Neural cell (in vitro differentiated cells): ENCODE measurements around the gene GPER1. TPM values are rescaled to one million over a fixed set of nuclear protein-coding genes. Genes with fewer than 3 reads are reported as not detected.

Experiments
- H2AFZ ChIP-seq: fragments of 200-600, 300-800 bp; sonication (generic), shearing (Covaris generic); 2 replicates; pipeline ENCODE4 v1.6.0; 2014; ENCODE audit warnings: low read depth, mild to moderate bottlenecking, antibody characterized with exemption, low read length, moderate library complexity
- H3F3A ChIP-seq: fragments of 200-600 bp; shearing (Covaris generic); 2 replicates; pipeline ENCODE4 v1.6.1; 2016; ENCODE audit warnings: mild to moderate bottlenecking, moderate library complexity, mixed read lengths, antibody characterized with exemption, low read length; ENCODE audit not compliant: insufficient read depth, poor library complexity, severe bottlenecking
- H3K27ac ChIP-seq: fragments of 200-600, 300-800 bp; sonication (generic), shearing (Covaris generic); 2 replicates; pipeline ENCODE4 v1.5.1; 2014; ENCODE audit warnings: mild to moderate bottlenecking, low read length, moderate library complexity
- H3K27me3 ChIP-seq: fragments of 300-800, 200-600 bp; sonication (generic), shearing (Covaris generic); 2 replicates; pipeline ENCODE4 v1.6.0; 2014; ENCODE audit warnings: mild to moderate bottlenecking, low read depth, low read length, moderate library complexity; ENCODE audit not compliant: insufficient read depth
- H3K36me3 ChIP-seq: fragments of 300-800, 200-600 bp; sonication (generic), shearing (Covaris generic); 2 replicates; pipeline ENCODE4 v1.5.1; 2014; ENCODE audit warnings: mild to moderate bottlenecking, antibody characterized with exemption, low read length, moderate library complexity; ENCODE audit not compliant: insufficient read depth
- H3K4me2 ChIP-seq: fragments of 300-800, 200-600 bp; sonication (generic), shearing (Covaris generic); 2 replicates; pipeline ENCODE4 v1.6.0; 2014; ENCODE audit warnings: mild to moderate bottlenecking, low read length
- H3K4me3 ChIP-seq: fragments of 300-800, 200-600 bp; sonication (generic), shearing (Covaris generic); 2 replicates; pipeline ENCODE4 v1.5.1; 2014; ENCODE audit warnings: mild to moderate bottlenecking, low read length, moderate library complexity
- H3K79me2 ChIP-seq: fragments of 200-600 bp; shearing (Covaris generic); replicated peaks from 2 replicates; pipeline ENCODE4 v1.6.0; 2014; ENCODE audit warnings: mild to moderate bottlenecking, low read length, moderate library complexity; ENCODE audit not compliant: insufficient read depth
- H3K9ac ChIP-seq: fragments of 300-800, 200-600 bp; sonication (generic), shearing (Covaris generic); 2 replicates; pipeline ENCODE4 v1.6.1; 2016; ENCODE audit warnings: mild to moderate bottlenecking, low read length, mixed read lengths
- H3K9me2 ChIP-seq: fragments of 200-600 bp; shearing (Covaris generic); 2 replicates; pipeline ENCODE4 v1.6.1; 2016; ENCODE audit warnings: mild to moderate bottlenecking, low read length, mixed read lengths; ENCODE audit not compliant: insufficient read depth
- H3K9me3 ChIP-seq: fragments of 200-600, 300-800 bp; sonication (generic), shearing (Covaris generic); 2 replicates; pipeline ENCODE4 v1.6.1; 2016; ENCODE audit warnings: mild to moderate bottlenecking, mixed run types, low read length, moderate library complexity, mixed read lengths
- H4K20me1 ChIP-seq: fragments of 200-600 bp; shearing (Covaris generic); 2 replicates; pipeline ENCODE4 v1.6.1; 2016; ENCODE audit warnings: mild to moderate bottlenecking, mixed run types; ENCODE audit not compliant: insufficient read depth
- EP300 ChIP-seq: fragments of 450-650 bp; conservative IDR thresholded peaks from 2 replicates; pipeline ENCODE4 v1.6.1; 2014; ENCODE audit warnings: antibody characterized with exemption, mild to moderate bottlenecking, moderate library complexity; ENCODE audit not compliant: poor library complexity, severe bottlenecking
- EZH2 ChIP-seq: fragments of 200-600, 300-800 bp; shearing (Covaris generic), sonication (generic); IDR thresholded peaks from 2 replicates; pipeline ENCODE4 v1.6.1; 2014; ENCODE audit warnings: antibody characterized with exemption, low read length, borderline replicate concordance, mild to moderate bottlenecking; ENCODE audit not compliant: insufficient read depth, poor library complexity, severe bottlenecking
- MXI1 ChIP-seq: fragments of 450-650 bp; conservative IDR thresholded peaks from 2 replicates; pipeline ENCODE4 v1.6.1; 2014; ENCODE audit warnings: antibody characterized with exemption, mild to moderate bottlenecking; ENCODE audit not compliant: poor library complexity, severe bottlenecking
- POLR2AphosphoS5 ChIP-seq: IDR thresholded peaks from 2 replicates; pipeline ENCODE4 v1.6.1; 2012
- RAD21 ChIP-seq: fragments of 450-650 bp; conservative IDR thresholded peaks from 2 replicates; pipeline ENCODE4 v1.6.1; 2014; ENCODE audit warnings: antibody characterized with exemption, mild to moderate bottlenecking, moderate library complexity
- SMC3 ChIP-seq: fragments of 450-650 bp; conservative IDR thresholded peaks from 2 replicates; pipeline ENCODE4 v1.6.1; 2014; ENCODE audit warnings: antibody characterized with exemption, mild to moderate bottlenecking, moderate library complexity; ENCODE audit not compliant: poor library complexity
- TAF1 ChIP-seq: IDR thresholded peaks from 2 replicates; pipeline ENCODE4 v1.6.1; 2012; ENCODE audit warnings: low read depth
- polyA plus RNA-seq: library from polyadenylated mRNA; depleted of rRNA; stranded (reverse); fragments of >200 nt; gene quantifications from 2 replicates; pipeline ENCODE4 v1.2.3, GENCODE V29; 2014
- TF ChIP-seq, protein P1 (sequence below): fragments of 450-650 bp; IDR thresholded peaks from 2 replicates; pipeline ENCODE4 v1.5.1; 2014; ENCODE audit warnings: antibody characterized with exemption, mild to moderate bottlenecking, moderate library complexity; ENCODE audit not compliant: poor library complexity, severe bottlenecking
- TF ChIP-seq, protein P2 (sequence below): IDR thresholded peaks from 2 replicates; pipeline ENCODE4 v1.6.1; 2012; ENCODE audit warnings: borderline replicate concordance

The GPER1 gene
- polyA plus RNA-seq, 1 donor from 2014 or later, result not detected

DNA sequence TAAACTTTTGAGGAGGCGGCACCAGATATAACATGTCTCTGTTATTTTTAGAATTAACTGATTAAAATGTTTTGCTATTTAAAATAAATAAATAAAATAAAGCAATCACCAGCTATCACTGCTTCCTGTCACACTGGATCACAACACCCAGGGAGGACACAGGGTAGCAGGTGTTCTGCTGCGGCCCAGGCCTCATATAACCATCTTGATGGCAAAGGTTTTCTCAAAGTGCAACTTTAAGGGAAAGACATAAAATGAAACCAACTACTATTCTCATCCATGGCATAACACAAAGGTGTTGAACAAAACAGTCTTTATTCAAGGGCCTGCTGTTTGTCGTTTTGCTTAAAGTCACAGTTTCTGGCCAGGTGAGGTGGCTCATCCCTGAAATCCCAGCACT is 23.2 kb downstream of the GPER1 start:
- TF ChIP-seq POLR2AphosphoS5 (no peak), TAF1 (no peak), MXI1 (no peak), SMC3 (no peak), EZH2 (no peak), RAD21 (no peak), EP300 (no peak)
- TF ChIP-seq, protein P1, sequence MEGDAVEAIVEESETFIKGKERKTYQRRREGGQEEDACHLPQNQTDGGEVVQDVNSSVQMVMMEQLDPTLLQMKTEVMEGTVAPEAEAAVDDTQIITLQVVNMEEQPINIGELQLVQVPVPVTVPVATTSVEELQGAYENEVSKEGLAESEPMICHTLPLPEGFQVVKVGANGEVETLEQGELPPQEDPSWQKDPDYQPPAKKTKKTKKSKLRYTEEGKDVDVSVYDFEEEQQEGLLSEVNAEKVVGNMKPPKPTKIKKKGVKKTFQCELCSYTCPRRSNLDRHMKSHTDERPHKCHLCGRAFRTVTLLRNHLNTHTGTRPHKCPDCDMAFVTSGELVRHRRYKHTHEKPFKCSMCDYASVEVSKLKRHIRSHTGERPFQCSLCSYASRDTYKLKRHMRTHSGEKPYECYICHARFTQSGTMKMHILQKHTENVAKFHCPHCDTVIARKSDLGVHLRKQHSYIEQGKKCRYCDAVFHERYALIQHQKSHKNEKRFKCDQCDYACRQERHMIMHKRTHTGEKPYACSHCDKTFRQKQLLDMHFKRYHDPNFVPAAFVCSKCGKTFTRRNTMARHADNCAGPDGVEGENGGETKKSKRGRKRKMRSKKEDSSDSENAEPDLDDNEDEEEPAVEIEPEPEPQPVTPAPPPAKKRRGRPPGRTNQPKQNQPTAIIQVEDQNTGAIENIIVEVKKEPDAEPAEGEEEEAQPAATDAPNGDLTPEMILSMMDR, result no peak
- TF ChIP-seq, protein P2, sequence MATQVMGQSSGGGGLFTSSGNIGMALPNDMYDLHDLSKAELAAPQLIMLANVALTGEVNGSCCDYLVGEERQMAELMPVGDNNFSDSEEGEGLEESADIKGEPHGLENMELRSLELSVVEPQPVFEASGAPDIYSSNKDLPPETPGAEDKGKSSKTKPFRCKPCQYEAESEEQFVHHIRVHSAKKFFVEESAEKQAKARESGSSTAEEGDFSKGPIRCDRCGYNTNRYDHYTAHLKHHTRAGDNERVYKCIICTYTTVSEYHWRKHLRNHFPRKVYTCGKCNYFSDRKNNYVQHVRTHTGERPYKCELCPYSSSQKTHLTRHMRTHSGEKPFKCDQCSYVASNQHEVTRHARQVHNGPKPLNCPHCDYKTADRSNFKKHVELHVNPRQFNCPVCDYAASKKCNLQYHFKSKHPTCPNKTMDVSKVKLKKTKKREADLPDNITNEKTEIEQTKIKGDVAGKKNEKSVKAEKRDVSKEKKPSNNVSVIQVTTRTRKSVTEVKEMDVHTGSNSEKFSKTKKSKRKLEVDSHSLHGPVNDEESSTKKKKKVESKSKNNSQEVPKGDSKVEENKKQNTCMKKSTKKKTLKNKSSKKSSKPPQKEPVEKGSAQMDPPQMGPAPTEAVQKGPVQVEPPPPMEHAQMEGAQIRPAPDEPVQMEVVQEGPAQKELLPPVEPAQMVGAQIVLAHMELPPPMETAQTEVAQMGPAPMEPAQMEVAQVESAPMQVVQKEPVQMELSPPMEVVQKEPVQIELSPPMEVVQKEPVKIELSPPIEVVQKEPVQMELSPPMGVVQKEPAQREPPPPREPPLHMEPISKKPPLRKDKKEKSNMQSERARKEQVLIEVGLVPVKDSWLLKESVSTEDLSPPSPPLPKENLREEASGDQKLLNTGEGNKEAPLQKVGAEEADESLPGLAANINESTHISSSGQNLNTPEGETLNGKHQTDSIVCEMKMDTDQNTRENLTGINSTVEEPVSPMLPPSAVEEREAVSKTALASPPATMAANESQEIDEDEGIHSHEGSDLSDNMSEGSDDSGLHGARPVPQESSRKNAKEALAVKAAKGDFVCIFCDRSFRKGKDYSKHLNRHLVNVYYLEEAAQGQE, result no peak
- no peak overlapping the region for H3K27ac ChIP-seq

GRCh38 chr7:1112109-1112508 is 24.2 kb downstream of the GPER1 start:
- Histone ChIP-seq H3K79me2 (no peaks in the 10 kb centered on the region), H3K9me2 (no peaks in the 10 kb centered on the region), H3K9ac (no peak overlapping the region), H3K4me3 (no peak overlapping the region), H3F3A (no peaks in the 10 kb centered on the region), H3K36me3 (no peaks in the 10 kb centered on the region), H3K4me2 (no peak overlapping the region), H3K9me3 (no peaks in the 10 kb centered on the region), H3K27ac (no peak overlapping the region), H3K27me3 (no peaks in the 10 kb centered on the region), H2AFZ (no peak overlapping the region), H4K20me1 (no peaks in the 10 kb centered on the region)
- TF ChIP-seq POLR2AphosphoS5 (no peak), EZH2 (no peak), MXI1 (no peak), RAD21 (no peak), SMC3 (no peak), EP300 (no peak), TAF1 (no peak)
- TF ChIP-seq, protein P2, result no peak
- TF ChIP-seq, protein P1, result no peak

More for the DNA sequence above, 23.2 kb downstream of the GPER1 start:
- no peak overlapping the region for H2AFZ ChIP-seq
- no peaks in the 10 kb centered on the region for H3K9me2 ChIP-seq
- H3F3A ChIP-seq, result no peaks in the 10 kb centered on the region
- no peaks in the 10 kb centered on the region for H3K9me3 ChIP-seq
- H4K20me1 ChIP-seq, result no peaks in the 10 kb centered on the region
- H3K27me3 ChIP-seq, result no peaks in the 10 kb centered on the region
- no peaks in the 10 kb centered on the region for H3K79me2 ChIP-seq
- H3K4me2 ChIP-seq, result no peak overlapping the region
- no peak overlapping the region for H3K4me3 ChIP-seq
- no peak overlapping the region for H3K9ac ChIP-seq
- H3K36me3 ChIP-seq, result no peaks in the 10 kb centered on the region
